HG02642 (cell line): ENCODE data around the gene RIPPLY3.

Experiments
- ATAC-seq: cut with Tn5 transposase; IDR thresholded peaks from one replicate; pipeline ENCODE4 v1.9.1; 2021; ENCODE audit warnings: mild to moderate bottlenecking; ENCODE audit not compliant: unreplicated experiment, poor library complexity

The RIPPLY3 gene

GRCh38 chr21:37006486-37007291 lies at the start of gene RIPPLY3:
Gene RIPPLY3, plus strand, starts transcription at chr21:37006702. Its CDS starts 71 bp downstream, at chr21:37006773.
- no peak for ATAC-seq

GRCh38 chr21:36959020-36959835 lies 47.3 kb upstream of the RIPPLY3 start:
- ATAC-seq: no peak

GRCh38 chr21:36960676-36961284 lies 45.7 kb upstream of the RIPPLY3 start:
- no peak for ATAC-seq

DNA sequence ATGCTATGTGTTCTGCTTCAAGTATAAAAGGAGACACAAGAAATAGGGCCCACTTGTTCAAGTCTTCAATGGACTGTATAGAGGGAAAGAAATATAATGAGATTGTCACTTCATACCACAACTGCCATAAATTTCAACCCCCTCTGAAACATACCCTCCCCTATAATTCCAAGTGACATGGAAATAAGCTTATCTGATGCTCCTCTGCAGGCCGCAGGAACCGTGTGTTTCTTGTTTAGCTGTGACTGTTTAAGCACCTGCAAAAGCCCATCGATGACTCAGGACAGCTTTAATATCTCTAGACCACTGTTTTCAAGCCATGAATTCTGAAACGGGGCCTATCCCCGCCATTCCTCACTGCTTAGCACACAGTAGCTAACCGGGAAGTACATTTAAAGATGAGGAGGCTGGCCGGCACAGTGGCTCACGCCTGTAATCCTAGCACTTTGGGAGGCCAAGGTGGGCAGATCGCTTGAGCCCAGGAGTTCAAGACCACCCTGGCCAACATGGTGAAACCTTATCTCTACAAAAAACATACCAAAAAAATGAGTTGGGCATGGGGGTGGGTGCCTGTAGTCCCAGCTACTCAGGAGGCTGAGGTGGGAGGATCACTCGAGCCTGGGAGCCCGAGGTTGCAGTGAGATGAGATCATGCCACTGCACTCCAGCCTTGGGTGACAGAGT lies 44.3 kb upstream of the RIPPLY3 start:
- ATAC-seq: no peak

DNA sequence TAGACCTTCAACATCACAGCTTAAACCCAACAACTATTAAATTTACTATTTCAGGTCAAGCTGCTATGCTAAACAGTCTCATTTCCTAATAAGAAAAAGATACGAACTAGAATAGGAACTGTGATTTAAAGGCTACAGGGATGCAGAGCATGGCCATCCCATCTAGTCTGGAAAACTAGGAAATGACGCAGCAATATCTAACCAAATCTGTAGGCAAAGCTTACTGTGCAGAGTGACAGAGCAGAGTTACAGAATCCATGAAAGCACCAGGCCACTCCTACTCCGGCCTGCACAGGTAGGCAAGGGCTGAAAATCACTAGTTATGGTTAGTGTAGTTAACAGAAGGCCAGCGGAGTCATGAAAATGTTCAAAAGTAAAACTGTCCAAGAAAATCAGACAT lies 42.1 kb upstream of the RIPPLY3 start:
- ATAC-seq: no peak

- ATAC-seq: no peak
Observed at GRCh38 chr21:36964827-36965719, 41.4 kb upstream of the RIPPLY3 start.

DNA sequence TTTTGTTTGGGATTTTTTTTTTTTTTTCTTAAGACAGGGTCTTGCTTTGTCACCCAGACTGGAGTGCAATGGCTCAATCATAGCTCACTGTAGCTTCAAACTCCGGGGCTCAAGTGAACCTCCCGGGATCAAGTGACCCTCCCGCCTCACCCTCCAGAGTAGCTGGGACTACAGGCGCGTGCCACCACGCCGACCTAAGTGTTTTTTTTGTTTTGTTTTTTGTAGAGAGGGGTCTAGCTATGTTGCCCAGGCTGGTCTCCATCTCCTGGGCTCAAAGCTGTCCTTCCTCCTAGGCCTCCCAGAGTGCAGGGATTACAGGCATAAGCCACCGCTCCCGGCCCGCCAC lies 40.8 kb upstream of the RIPPLY3 start:
- no peak for ATAC-seq

DNA sequence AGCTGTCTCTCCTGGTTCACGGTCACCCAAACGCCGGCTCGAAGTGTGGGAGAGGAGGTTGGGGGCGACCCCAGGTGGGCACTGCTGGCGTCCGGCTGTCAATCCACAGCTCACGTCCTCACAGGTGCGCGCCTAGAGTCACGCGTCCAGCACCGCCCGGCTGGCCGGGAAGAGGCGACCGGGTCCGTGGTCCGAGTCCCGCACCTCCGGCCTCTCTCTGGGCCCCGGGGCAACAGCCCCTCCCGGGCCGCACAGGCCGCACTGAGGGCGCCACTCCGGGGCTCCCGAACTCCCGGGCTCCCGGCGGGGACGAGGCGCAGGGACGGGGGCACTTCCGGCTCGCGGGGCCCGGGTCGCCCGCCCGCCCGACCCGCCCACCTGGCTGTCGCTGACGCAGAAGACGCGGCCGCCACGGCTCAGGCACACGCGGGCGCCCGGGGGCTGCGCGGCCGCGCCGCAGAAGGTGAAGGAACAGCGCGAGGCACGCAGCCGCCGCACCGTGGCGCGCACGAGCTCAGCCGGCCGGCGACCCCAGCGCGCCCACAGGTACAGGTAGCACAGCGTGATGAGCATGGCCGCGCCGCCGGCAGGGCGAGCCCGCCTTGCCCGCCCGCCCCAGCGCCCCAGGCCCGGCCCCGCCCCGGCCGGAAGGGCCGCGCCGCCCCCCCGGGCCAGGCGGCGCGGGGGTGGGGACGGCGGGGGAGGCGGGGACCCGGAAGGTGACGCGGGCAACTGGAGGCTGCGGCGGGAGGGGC lies 40.3 kb upstream of the RIPPLY3 start, which contains the start of gene HLCS:
TSS of gene HLCS (minus strand) at position 604 of the 755 bp plus-strand sequence. CDS start at position 573, 31 bp downstream.
- peak; percentile 84 for ATAC-seq

DNA sequence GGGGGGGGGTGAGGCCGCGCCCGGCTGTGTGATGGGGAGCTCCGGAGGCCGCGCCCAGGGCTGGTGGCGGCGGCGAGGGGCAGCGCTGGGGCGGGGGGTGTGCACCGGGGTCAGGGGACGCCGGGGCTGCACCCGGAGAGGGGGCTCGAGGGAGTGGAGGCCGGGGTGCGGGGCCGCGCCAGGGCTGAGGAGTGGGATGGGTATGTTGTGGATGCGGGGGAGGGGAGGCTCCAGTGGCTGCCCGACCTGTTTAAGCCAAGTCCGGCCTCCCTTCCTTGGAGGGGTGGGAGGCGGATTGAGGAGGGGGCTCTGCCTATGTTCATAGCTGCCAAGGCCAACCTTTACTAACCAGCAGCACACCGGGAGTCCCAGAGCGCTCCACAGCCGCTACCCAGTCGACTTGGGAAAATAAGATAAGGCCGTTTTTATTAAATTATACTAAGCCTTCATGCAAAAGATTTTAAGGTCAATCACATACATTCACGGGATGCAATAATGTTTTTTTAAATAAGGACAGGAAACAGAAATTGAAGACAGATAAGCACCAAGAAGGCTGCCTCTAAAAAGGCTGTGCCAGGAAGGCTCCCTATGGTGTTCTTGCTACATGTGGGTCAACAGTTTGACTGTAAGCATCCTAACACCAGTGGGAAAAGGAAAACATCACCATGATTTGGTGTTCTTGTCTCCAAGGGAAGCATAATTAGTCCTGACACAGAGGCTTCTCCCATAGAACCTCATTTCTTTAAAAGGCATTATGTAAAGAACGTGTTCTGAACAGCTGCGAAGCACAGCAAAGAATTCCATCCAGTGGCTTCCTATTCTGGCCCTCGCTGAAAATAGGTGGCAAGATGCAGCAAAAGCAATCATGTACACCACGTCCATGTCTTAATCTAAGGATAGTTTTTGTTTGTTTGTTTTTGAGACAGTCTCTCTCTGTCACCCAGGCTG lies 39.4 kb upstream of the RIPPLY3 start:
- peak; percentile 35 for ATAC-seq

- ATAC-seq: no peak
Observed at GRCh38 chr21:36968414-36968813, 38.1 kb upstream of the RIPPLY3 start.

GRCh38 chr21:36968976-36969375 lies 37.5 kb upstream of the RIPPLY3 start:
- ATAC-seq: no peak

GRCh38 chr21:36973986-36974850 lies 32.3 kb upstream of the RIPPLY3 start:
- ATAC-seq: no peak

DNA sequence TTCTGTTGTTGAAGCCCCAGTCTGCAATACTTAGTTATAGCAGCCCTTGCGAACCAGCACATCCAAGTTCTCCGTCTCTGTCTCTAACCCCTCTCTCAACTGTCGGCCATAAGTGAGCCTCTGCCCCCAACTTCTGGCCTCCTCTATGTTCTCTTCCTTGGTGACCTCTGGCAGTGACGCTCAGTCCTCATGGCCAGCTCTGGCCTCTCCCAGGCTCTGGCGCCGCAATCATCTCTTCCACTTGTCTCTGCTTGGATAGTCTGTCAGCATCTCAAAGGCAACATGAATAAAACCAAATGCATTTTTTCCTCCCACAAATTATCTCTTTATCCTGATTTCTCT lies 31.7 kb upstream of the RIPPLY3 start:
- ATAC-seq: no peak

GRCh38 chr21:36976228-36976861 lies 30.2 kb upstream of the RIPPLY3 start:
- ATAC-seq: no peak

- ATAC-seq: peak; percentile 64
Observed at GRCh38 chr21:36976882-36977651, 29.4 kb upstream of the RIPPLY3 start.
